ENCODE measurements around the gene NID1. TPM values are rescaled to one million over a fixed set of nuclear protein-coding genes. Genes with fewer than 3 reads are reported as not detected.
A peak's percentile ranks its signal among the peaks of the same experiment; 100 is the strongest.

NID1 gene
- polyA plus RNA-seq, 1 donor (not counting 4 experiments of a cell fraction or from before 2014, with no cell fraction given): 1.8 TPM

DNA sequence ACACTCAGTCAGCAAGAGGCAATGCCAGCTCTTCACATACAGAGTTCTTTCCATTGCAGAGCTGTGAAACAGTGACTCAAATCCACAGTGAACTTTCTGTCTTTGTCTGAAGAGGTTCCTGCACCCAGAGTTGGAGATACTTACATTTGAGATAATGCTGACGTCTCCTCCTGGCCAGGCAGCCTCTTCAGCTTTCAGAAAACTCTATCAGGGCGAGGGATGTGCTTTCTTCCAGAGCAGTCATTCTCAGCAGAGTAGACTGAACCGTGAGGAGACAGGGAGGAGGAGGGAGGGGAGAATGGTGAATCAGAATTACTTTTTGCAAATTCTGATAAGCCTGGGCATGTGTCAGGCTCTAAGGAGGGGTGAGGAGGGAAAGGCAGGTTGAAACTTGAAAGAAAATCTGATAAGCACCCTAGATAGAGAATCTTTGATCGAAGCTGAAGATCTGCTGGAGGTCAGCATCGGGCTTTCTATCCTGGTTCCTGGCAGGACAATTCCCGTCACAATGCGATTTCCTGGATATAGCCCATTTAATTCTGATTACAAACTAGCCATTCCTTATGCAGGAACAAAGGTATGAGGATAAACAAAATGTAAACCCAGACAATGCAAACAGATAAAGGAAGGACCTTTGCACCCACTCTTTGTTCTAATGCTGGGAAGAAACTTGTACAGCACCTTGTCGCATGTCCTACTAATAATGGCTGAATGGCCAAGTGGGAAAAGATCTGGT lies 18.9 kb upstream of the NID1 start:
- Histone ChIP-seq H3K9me1 (ENCODE audit: control insufficient read depth, extremely low read depth, insufficient read depth, low read length) (no peaks in the 10 kb centered on the region), H3K27ac (ENCODE audit: control insufficient read depth, insufficient read depth, low read length) (no peak overlapping the region), H3K4me1 (ENCODE audit: control insufficient read depth, extremely low read depth, insufficient read depth, low read length) (peaks cover 22% of the 10 kb centered on the region), H3K4me2 (ENCODE audit: control insufficient read depth, extremely low read depth, insufficient read depth, low read depth, low read length) (peak overlapping the region; percentile 82), H3K27me3 (ENCODE audit: control insufficient read depth, extremely low read depth, insufficient read depth, low read length) (no peaks in the 10 kb centered on the region), H3K36me3 (ENCODE audit: control insufficient read depth in 2 of 2, extremely low read depth in 1 of 2, insufficient read depth in 2 of 2, low read length in 2 of 2) (no peaks in the 10 kb centered on the region), H3K79me2 (ENCODE audit: control insufficient read depth, insufficient read depth, low read length) (no peaks in the 10 kb centered on the region), H4K20me1 (ENCODE audit: control insufficient read depth, extremely low read depth, insufficient read depth, low read length) (no peaks in the 10 kb centered on the region), H2AFZ (ENCODE audit: control insufficient read depth, low read length) (peak overlapping the region; percentile 61), H3K9ac (ENCODE audit: control insufficient read depth, extremely low read depth, insufficient read depth, low read length) (peak overlapping the region; percentile 14), H3K4me3 (ENCODE audit: control insufficient read depth in 2 of 3, extremely low read depth in 1 of 3, insufficient read depth in 2 of 3, low read depth in 1 of 3, low read length in 3 of 3) (peak overlapping the region; percentile 11 to 22 (median 14)), H3K9me3 (ENCODE audit: control insufficient read depth, low read depth, low read length) (no peaks in the 10 kb centered on the region)
- dilution Hi-C loops (cut with MboI; ENCODE audit: extremely low pct_ligation_motif_present, low sequenced_read_pairs): no loop called here
- no peak for TF ChIP-seq EZH2 (IDR thresholded peaks at IDR 0.05; ENCODE audit: low read length)
- TF ChIP-seq, protein P1, sequence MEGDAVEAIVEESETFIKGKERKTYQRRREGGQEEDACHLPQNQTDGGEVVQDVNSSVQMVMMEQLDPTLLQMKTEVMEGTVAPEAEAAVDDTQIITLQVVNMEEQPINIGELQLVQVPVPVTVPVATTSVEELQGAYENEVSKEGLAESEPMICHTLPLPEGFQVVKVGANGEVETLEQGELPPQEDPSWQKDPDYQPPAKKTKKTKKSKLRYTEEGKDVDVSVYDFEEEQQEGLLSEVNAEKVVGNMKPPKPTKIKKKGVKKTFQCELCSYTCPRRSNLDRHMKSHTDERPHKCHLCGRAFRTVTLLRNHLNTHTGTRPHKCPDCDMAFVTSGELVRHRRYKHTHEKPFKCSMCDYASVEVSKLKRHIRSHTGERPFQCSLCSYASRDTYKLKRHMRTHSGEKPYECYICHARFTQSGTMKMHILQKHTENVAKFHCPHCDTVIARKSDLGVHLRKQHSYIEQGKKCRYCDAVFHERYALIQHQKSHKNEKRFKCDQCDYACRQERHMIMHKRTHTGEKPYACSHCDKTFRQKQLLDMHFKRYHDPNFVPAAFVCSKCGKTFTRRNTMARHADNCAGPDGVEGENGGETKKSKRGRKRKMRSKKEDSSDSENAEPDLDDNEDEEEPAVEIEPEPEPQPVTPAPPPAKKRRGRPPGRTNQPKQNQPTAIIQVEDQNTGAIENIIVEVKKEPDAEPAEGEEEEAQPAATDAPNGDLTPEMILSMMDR (optimal IDR thresholded peaks at IDR 0.05 in 1 of 3, IDR thresholded peaks at IDR 0.05 in 1 of 3, conservative IDR thresholded peaks at IDR 0.05 in 1 of 3; ENCODE audit: extremely low read depth in 1 of 3, insufficient read depth in 2 of 3, low read length in 3 of 3): no peak
- peak; percentile 94 for FAIRE-seq
- no peak for DNase-seq (ENCODE audit: low read depth, low spot score)

DNA sequence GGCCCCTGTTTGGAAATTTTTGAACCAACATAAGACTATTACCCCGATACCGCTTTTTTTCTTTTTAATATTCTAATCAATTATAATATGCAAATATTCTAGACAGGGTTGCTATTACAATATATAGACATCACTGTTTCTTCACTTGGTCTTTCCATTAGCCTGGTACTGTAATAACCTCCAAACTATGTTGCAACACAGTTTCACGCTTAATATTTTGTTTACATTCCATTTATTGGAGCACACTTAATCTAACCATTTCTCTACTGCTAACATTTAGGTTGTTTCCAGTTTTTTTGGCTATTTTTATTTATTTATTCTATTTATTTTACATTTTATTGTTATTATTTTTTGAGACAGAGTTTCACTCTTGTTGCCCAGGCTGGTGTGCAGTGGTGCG lies 17.6 kb upstream of the NID1 start:
- Histone ChIP-seq H4K20me1 (ENCODE audit: control insufficient read depth, extremely low read depth, insufficient read depth, low read length) (no peaks in the 10 kb centered on the region), H3K27ac (ENCODE audit: control insufficient read depth, insufficient read depth, low read length) (no peak overlapping the region), H3K79me2 (ENCODE audit: control insufficient read depth, insufficient read depth, low read length) (no peaks in the 10 kb centered on the region), H3K4me2 (ENCODE audit: control insufficient read depth, extremely low read depth, insufficient read depth, low read depth, low read length) (no peak overlapping the region), H3K9ac (ENCODE audit: control insufficient read depth, extremely low read depth, insufficient read depth, low read length) (no peak overlapping the region), H3K27me3 (ENCODE audit: control insufficient read depth, extremely low read depth, insufficient read depth, low read length) (no peaks in the 10 kb centered on the region), H3K9me1 (ENCODE audit: control insufficient read depth, extremely low read depth, insufficient read depth, low read length) (no peaks in the 10 kb centered on the region), H3K36me3 (ENCODE audit: control insufficient read depth in 2 of 2, extremely low read depth in 1 of 2, insufficient read depth in 2 of 2, low read length in 2 of 2) (no peaks in the 10 kb centered on the region), H3K4me1 (ENCODE audit: control insufficient read depth, extremely low read depth, insufficient read depth, low read length) (peaks cover 22% of the 10 kb centered on the region), H2AFZ (ENCODE audit: control insufficient read depth, low read length) (no peak overlapping the region), H3K4me3 (ENCODE audit: control insufficient read depth in 2 of 3, extremely low read depth in 1 of 3, insufficient read depth in 2 of 3, low read depth in 1 of 3, low read length in 3 of 3) (no peak overlapping the region), H3K9me3 (ENCODE audit: control insufficient read depth, low read depth, low read length) (no peaks in the 10 kb centered on the region)
- TF ChIP-seq, protein P1 (optimal IDR thresholded peaks at IDR 0.05 in 1 of 3, IDR thresholded peaks at IDR 0.05 in 1 of 3, conservative IDR thresholded peaks at IDR 0.05 in 1 of 3; ENCODE audit: extremely low read depth in 1 of 3, insufficient read depth in 2 of 3, low read length in 3 of 3): no peak
- no peak for TF ChIP-seq EZH2 (IDR thresholded peaks at IDR 0.05; ENCODE audit: low read length)
- DNase-seq (ENCODE audit: low read depth, low spot score) (no peak), FAIRE-seq (no peak)
- dilution Hi-C loops (cut with MboI; ENCODE audit: extremely low pct_ligation_motif_present, low sequenced_read_pairs): no loop called here

Measured in keratinocyte (primary cell).